Adipocyte (in vitro differentiated cells): ENCODE measurements around the gene AXIN2.

Experiments used
- DNase-seq: peaks from one replicate; pipeline ENCODE4 v3.0.0-alpha.2; 2015; ENCODE audit warnings: low read depth
- H3K27me3 ChIP-seq: replicated peaks from 2 replicates; pipeline ENCODE4 v1.7.0; 2013; ENCODE audit warnings: mild to moderate bottlenecking, low read length, moderate library complexity; ENCODE audit not compliant: control insufficient read depth, insufficient read depth
- H3K36me3 ChIP-seq: 2 replicates; pipeline ENCODE4 v1.7.0; 2013; ENCODE audit warnings: low read length, mild to moderate bottlenecking, moderate library complexity; ENCODE audit not compliant: control insufficient read depth, insufficient read depth, severe bottlenecking
- H3K4me1 ChIP-seq: 2 replicates; pipeline ENCODE4 v1.7.0; 2013; ENCODE audit warnings: mild to moderate bottlenecking, low read length, moderate library complexity; ENCODE audit not compliant: control insufficient read depth, insufficient read depth
- H3K4me3 ChIP-seq: 2 replicates; pipeline ENCODE4 v1.7.0; 2013; ENCODE audit warnings: mild to moderate bottlenecking, low read length, moderate library complexity
- H3K9ac ChIP-seq: 2 replicates; pipeline ENCODE4 v1.7.0; 2013; ENCODE audit warnings: mild to moderate bottlenecking, low read length, moderate library complexity
- H3K9me3 ChIP-seq: 2 replicates; pipeline ENCODE4 v1.7.0; 2013; ENCODE audit warnings: mild to moderate bottlenecking, low read length, moderate library complexity; ENCODE audit not compliant: control insufficient read depth

AXIN2 gene

GRCh38 chr17:65551267-65552040 is 10.0 kb downstream of the AXIN2 start:
- DNase-seq = no peak
- Histone ChIP-seq H3K4me1 (peaks cover 26% of the 10 kb centered on the region), H3K36me3 (peaks cover 17% of the 10 kb centered on the region), H3K27me3 (no peaks in the 10 kb centered on the region), H3K9ac (no peak overlapping the region), H3K9me3 (no peaks in the 10 kb centered on the region), H3K4me3 (no peak overlapping the region)

- DNase-seq = no peak
- Histone ChIP-seq H3K36me3 (peaks cover 17% of the 10 kb centered on the region), H3K4me3 (no peak overlapping the region), H3K27me3 (no peaks in the 10 kb centered on the region), H3K9me3 (no peaks in the 10 kb centered on the region), H3K4me1 (peaks cover 19% of the 10 kb centered on the region), H3K9ac (no peak overlapping the region)
Observed at GRCh38 chr17:65550758-65551157, 10.7 kb downstream of the AXIN2 start.

- no peaks in the 10 kb centered on the region for H3K27me3 ChIP-seq
- H3K4me1 ChIP-seq = peaks cover 18% of the 10 kb centered on the region
- peaks cover 17% of the 10 kb centered on the region for H3K36me3 ChIP-seq
- H3K9ac ChIP-seq = no peak overlapping the region
- H3K9me3 ChIP-seq = no peaks in the 10 kb centered on the region
- no peak overlapping the region for H3K4me3 ChIP-seq
- DNase-seq = no peak
Observed at GRCh38 chr17:65550075-65550662, 11.3 kb downstream of the AXIN2 start.

- H3K4me3 ChIP-seq = no peak overlapping the region
- H3K4me1 ChIP-seq = peaks cover 18% of the 10 kb centered on the region
- DNase-seq = no peak
- no peaks in the 10 kb centered on the region for H3K9me3 ChIP-seq
- no peak overlapping the region for H3K9ac ChIP-seq
- H3K27me3 ChIP-seq = no peaks in the 10 kb centered on the region
- peaks cover 22% of the 10 kb centered on the region for H3K36me3 ChIP-seq
Observed at GRCh38 chr17:65548269-65548969, 13.0 kb downstream of the AXIN2 start.

- no peak overlapping the region for H3K9ac ChIP-seq
- no peaks in the 10 kb centered on the region for H3K27me3 ChIP-seq
- H3K9me3 ChIP-seq = no peaks in the 10 kb centered on the region
- H3K4me1 ChIP-seq = peaks cover 14% of the 10 kb centered on the region
- peaks cover 24% of the 10 kb centered on the region for H3K36me3 ChIP-seq
- H3K4me3 ChIP-seq = no peak overlapping the region
- DNase-seq = no peak
Observed at GRCh38 chr17:65547253-65547670, 14.2 kb downstream of the AXIN2 start.

GRCh38 chr17:65546579-65546978 is 14.9 kb downstream of the AXIN2 start:
- no peak overlapping the region for H3K9ac ChIP-seq
- no peaks in the 10 kb centered on the region for H3K27me3 ChIP-seq
- no peak overlapping the region for H3K4me3 ChIP-seq
- peaks cover 27% of the 10 kb centered on the region for H3K36me3 ChIP-seq
- H3K4me1 ChIP-seq = peaks cover 7% of the 10 kb centered on the region
- no peak for DNase-seq
- H3K9me3 ChIP-seq = no peaks in the 10 kb centered on the region

- no peaks in the 10 kb centered on the region for H3K9me3 ChIP-seq
- DNase-seq = no peak
- H3K4me1 ChIP-seq = peaks cover under 1% of the 10 kb centered on the region
- H3K27me3 ChIP-seq = no peaks in the 10 kb centered on the region
- H3K9ac ChIP-seq = no peak overlapping the region
- H3K4me3 ChIP-seq = no peak overlapping the region
- H3K36me3 ChIP-seq = peaks cover 33% of the 10 kb centered on the region
Observed at GRCh38 chr17:65545705-65546523, 15.5 kb downstream of the AXIN2 start.

GRCh38 chr17:65544672-65545071 is 16.8 kb downstream of the AXIN2 start:
- Histone ChIP-seq H3K9ac (no peak overlapping the region), H3K9me3 (no peaks in the 10 kb centered on the region), H3K36me3 (peaks cover 46% of the 10 kb centered on the region), H3K4me3 (no peak overlapping the region), H3K27me3 (no peaks in the 10 kb centered on the region), H3K4me1 (no peaks in the 10 kb centered on the region)
- DNase-seq = no peak

GRCh38 chr17:65542610-65543009 is 18.8 kb downstream of the AXIN2 start:
- Histone ChIP-seq H3K9ac (no peak overlapping the region), H3K4me3 (no peak overlapping the region), H3K4me1 (no peaks in the 10 kb centered on the region), H3K27me3 (no peaks in the 10 kb centered on the region), H3K36me3 (peaks cover 47% of the 10 kb centered on the region), H3K9me3 (no peaks in the 10 kb centered on the region)
- DNase-seq = no peak

- H3K36me3 ChIP-seq = peaks cover 53% of the 10 kb centered on the region
Observed at GRCh38 chr17:65542067-65542466, 19.4 kb downstream of the AXIN2 start.

GRCh38 chr17:65541453-65541852 is 20.0 kb downstream of the AXIN2 start:
- H3K4me1 ChIP-seq = no peaks in the 10 kb centered on the region
- no peaks in the 10 kb centered on the region for H3K9me3 ChIP-seq
- H3K9ac ChIP-seq = no peak overlapping the region
- H3K36me3 ChIP-seq = peaks cover 59% of the 10 kb centered on the region
- H3K4me3 ChIP-seq = no peak overlapping the region
- DNase-seq = no peak
- H3K27me3 ChIP-seq = no peaks in the 10 kb centered on the region

More at GRCh38 chr17:65542067-65542466, 19.4 kb downstream of the AXIN2 start:
- Histone ChIP-seq H3K27me3 (no peaks in the 10 kb centered on the region), H3K9me3 (no peaks in the 10 kb centered on the region), H3K4me3 (no peak overlapping the region), H3K4me1 (no peaks in the 10 kb centered on the region), H3K9ac (no peak overlapping the region)
- no peak for DNase-seq
